ENCODE data around the gene GNG10. TPM values are rescaled to one million over a fixed set of nuclear protein-coding genes. Genes with fewer than 3 reads are reported as not detected.
A peak's percentile ranks its signal among the peaks of the same experiment; 100 is the strongest.

Gene GNG10
- total and polyA plus RNA-seq, 9 of the 15 experiments (the other 6 are each of a cell fraction or from before 2014, with no cell fraction given) = 13.1 to 37.8 (median 28.4) TPM

DNA sequence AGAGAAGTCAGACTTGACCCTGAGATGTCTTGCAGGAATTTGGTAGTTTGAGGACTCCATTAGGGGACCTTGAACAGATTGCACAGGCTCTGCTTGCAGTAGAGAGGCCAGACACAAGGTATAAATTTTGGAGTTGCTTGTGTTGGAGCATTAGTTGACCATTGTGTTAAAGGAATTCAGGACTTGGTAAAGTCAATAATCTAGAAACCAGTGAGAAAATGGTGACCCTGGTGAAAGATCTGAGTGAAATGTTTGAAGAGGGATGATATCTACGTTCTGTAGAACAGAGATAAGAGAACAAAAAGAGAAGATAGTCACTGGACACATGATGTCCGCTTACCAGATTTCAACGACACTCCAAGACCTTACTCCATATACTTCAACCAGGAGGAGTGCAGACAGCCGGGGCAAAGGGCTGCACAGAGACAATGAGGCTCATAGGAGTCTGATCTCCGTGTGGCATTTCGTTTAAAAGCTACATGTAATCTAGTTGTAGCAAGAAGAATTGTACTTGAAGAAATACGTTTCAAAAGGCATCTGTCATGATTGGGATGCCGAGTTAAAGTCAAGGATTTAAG lies 17.1 kb upstream of the GNG10 start:
- no peaks in the 10 kb centered on the region for H4K20me1 ChIP-seq (replicated peaks; ENCODE audit: control insufficient read depth, insufficient read depth, low read length)
- intact Hi-C loops (cut with micrococcal nuclease) = no loop called here
- peak; percentile 19 for FAIRE-seq
- H2AFZ ChIP-seq (ENCODE audit: low read depth, low read length) = no peak overlapping the region
- H3K27me3 ChIP-seq (ENCODE audit: control insufficient read depth in 2 of 2, insufficient read depth in 2 of 2, low read length in 2 of 2) = no peaks in the 10 kb centered on the region
- BruUV-seq (replicated peaks) = no TSS peak
- peak in 2 of 4 experiments; percentile 20 to 36 for DNase-seq (ENCODE audit: extremely low read depth in 1 of 4, low spot score in 3 of 4)
- H3K4me2 ChIP-seq (ENCODE audit: insufficient read depth, low read length) = no peak overlapping the region
- no peaks in the 10 kb centered on the region for H3K9me1 ChIP-seq (ENCODE audit: control insufficient read depth, insufficient read depth, low read length)
- ATAC-seq = peak; percentile 79
- H3K4me1 ChIP-seq (replicated peaks in 1 of 2; ENCODE audit: control insufficient read depth in 2 of 2, insufficient read depth in 2 of 2, low read length in 2 of 2) = 0 out of 5 replicates have a peak, but pooled peaks cover 0 to 5% of the 10 kb centered on the region in 2 experiments
- no peak overlapping the region for H3K27ac ChIP-seq (ENCODE audit: extremely low read depth, low read depth, low read length)
- in situ Hi-C loops (cut with MboI) = no loop called here
- CTCF ChIA-PET (ENCODE audit: low intra/inter-chr PET ratio) = no interaction called here
- WGBS (ENCODE audit: insufficient coverage, low coverage, missing lambda C conversion rate) = 20% methylated on average over 8 of the region's 8 CpGs
- POLR2A ChIA-PET = interaction anchor here (0.6 to 2.1 kb wide), 3 partner anchors 17 to 1128 kb away, joined by 3 to 5 read pairs (median 3); partner anchors contain the start of gene GNG10
- no peak overlapping the region for H3K9ac ChIP-seq (ENCODE audit: insufficient read depth in 1 of 2, low read depth in 2 of 2, low read length in 2 of 2)
- no peak overlapping the region for H3K4me3 ChIP-seq
- H3K36me3 ChIP-seq (ENCODE audit: control insufficient read depth, insufficient read depth, low read length) = peaks cover 59% of the 10 kb centered on the region
- H3K9me3 ChIP-seq (replicated peaks; ENCODE audit: control insufficient read depth, insufficient read depth, low read depth, low read length) = no peaks in the 10 kb centered on the region
- H3K79me2 ChIP-seq (ENCODE audit: control insufficient read depth, insufficient read depth, low read length) = peaks cover 25% of the 10 kb centered on the region
- TF ChIP-seq ZBTB17 (CRISPR knock-in tag; IDR thresholded peaks at IDR 0.05) (no peak), TRIM28 (IDR thresholded peaks at IDR 0.05) (no peak), RBM25 (IDR thresholded peaks at IDR 0.05; ENCODE audit: low read depth, low read length, severe bottlenecking) (no peak), ELF4 (CRISPR knock-in tag; IDR thresholded peaks at IDR 0.05) (no peak), HEY1 (CRISPR knock-in tag; IDR thresholded peaks at IDR 0.05; ENCODE audit: borderline replicate concordance) (no peak), CBX1 (IDR thresholded peaks at IDR 0.05; ENCODE audit: low read depth) (no peak), SPI1 (IDR thresholded peaks at IDR 0.05; ENCODE audit: borderline replicate concordance, low read depth, low read length) (no peak), ZSCAN29 (IDR thresholded peaks at IDR 0.05) (no peak), MAFG (tag; conservative IDR thresholded peaks at IDR 0.05) (no peak)
- TF ChIP-seq, protein P1, sequence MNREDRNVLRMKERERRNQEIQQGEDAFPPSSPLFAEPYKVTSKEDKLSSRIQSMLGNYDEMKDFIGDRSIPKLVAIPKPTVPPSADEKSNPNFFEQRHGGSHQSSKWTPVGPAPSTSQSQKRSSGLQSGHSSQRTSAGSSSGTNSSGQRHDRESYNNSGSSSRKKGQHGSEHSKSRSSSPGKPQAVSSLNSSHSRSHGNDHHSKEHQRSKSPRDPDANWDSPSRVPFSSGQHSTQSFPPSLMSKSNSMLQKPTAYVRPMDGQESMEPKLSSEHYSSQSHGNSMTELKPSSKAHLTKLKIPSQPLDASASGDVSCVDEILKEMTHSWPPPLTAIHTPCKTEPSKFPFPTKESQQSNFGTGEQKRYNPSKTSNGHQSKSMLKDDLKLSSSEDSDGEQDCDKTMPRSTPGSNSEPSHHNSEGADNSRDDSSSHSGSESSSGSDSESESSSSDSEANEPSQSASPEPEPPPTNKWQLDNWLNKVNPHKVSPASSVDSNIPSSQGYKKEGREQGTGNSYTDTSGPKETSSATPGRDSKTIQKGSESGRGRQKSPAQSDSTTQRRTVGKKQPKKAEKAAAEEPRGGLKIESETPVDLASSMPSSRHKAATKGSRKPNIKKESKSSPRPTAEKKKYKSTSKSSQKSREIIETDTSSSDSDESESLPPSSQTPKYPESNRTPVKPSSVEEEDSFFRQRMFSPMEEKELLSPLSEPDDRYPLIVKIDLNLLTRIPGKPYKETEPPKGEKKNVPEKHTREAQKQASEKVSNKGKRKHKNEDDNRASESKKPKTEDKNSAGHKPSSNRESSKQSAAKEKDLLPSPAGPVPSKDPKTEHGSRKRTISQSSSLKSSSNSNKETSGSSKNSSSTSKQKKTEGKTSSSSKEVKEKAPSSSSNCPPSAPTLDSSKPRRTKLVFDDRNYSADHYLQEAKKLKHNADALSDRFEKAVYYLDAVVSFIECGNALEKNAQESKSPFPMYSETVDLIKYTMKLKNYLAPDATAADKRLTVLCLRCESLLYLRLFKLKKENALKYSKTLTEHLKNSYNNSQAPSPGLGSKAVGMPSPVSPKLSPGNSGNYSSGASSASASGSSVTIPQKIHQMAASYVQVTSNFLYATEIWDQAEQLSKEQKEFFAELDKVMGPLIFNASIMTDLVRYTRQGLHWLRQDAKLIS (CRISPR knock-in tag; IDR thresholded peaks at IDR 0.05) = no peak
- TF ChIP-seq, protein P2, sequence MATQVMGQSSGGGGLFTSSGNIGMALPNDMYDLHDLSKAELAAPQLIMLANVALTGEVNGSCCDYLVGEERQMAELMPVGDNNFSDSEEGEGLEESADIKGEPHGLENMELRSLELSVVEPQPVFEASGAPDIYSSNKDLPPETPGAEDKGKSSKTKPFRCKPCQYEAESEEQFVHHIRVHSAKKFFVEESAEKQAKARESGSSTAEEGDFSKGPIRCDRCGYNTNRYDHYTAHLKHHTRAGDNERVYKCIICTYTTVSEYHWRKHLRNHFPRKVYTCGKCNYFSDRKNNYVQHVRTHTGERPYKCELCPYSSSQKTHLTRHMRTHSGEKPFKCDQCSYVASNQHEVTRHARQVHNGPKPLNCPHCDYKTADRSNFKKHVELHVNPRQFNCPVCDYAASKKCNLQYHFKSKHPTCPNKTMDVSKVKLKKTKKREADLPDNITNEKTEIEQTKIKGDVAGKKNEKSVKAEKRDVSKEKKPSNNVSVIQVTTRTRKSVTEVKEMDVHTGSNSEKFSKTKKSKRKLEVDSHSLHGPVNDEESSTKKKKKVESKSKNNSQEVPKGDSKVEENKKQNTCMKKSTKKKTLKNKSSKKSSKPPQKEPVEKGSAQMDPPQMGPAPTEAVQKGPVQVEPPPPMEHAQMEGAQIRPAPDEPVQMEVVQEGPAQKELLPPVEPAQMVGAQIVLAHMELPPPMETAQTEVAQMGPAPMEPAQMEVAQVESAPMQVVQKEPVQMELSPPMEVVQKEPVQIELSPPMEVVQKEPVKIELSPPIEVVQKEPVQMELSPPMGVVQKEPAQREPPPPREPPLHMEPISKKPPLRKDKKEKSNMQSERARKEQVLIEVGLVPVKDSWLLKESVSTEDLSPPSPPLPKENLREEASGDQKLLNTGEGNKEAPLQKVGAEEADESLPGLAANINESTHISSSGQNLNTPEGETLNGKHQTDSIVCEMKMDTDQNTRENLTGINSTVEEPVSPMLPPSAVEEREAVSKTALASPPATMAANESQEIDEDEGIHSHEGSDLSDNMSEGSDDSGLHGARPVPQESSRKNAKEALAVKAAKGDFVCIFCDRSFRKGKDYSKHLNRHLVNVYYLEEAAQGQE (IDR thresholded peaks at IDR 0.05; ENCODE audit: borderline replicate concordance) = no peak
- TF ChIP-seq, protein P2 (CRISPR knock-in tag; IDR thresholded peaks at IDR 0.05; ENCODE audit: low read depth) = no peak

Data from K562 (cell line).